Testis (tissue), 2 donors: ENCODE data around the gene TLR8.

ENCODE experiments used
- POLR2A ChIP-seq: fragments of 450-650 bp; IDR thresholded peaks from one replicate; pipeline ENCODE4 v1.6.1; 2017; ENCODE audit warnings: antibody characterized with exemption, mild to moderate bottlenecking, moderate library complexity
- TF ChIP-seq, protein P1 (sequence below), 3 experiments: fragments of 450-650 bp in 2 of 3; fragments of 200-600 bp in 1 of 3; sonication (generic) in 1 of 3; IDR thresholded peaks; one replicate each; pipeline ENCODE4 v1.5.1; 2016 to 2019; ENCODE audit warnings: antibody characterized with exemption in 3 of 3, mild to moderate bottlenecking in 2 of 3, moderate library complexity in 1 of 3

DNA sequence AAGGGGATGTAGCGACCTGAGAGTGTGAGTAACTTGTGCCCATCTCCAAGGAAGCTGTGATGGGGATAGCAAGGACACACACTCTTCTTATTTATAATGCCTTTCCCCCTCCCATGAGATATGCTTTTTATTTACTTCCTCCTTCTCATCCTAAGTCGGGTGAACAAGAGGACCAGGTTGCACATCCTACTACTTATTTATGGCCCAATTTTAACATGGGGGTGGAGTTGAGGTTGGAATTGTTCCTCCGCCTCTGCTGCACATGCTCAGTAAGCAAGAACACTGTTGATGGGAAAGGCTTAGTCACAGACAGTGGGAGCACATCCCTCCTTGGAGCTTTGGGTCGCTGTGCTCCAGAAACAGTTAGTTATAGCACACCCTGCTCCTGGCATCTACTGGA lies 15.2 kb upstream of the TLR8 start:
- TF ChIP-seq, protein P1, sequence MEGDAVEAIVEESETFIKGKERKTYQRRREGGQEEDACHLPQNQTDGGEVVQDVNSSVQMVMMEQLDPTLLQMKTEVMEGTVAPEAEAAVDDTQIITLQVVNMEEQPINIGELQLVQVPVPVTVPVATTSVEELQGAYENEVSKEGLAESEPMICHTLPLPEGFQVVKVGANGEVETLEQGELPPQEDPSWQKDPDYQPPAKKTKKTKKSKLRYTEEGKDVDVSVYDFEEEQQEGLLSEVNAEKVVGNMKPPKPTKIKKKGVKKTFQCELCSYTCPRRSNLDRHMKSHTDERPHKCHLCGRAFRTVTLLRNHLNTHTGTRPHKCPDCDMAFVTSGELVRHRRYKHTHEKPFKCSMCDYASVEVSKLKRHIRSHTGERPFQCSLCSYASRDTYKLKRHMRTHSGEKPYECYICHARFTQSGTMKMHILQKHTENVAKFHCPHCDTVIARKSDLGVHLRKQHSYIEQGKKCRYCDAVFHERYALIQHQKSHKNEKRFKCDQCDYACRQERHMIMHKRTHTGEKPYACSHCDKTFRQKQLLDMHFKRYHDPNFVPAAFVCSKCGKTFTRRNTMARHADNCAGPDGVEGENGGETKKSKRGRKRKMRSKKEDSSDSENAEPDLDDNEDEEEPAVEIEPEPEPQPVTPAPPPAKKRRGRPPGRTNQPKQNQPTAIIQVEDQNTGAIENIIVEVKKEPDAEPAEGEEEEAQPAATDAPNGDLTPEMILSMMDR (IDR thresholded peaks at IDR 0.05): no peak
- TF ChIP-seq POLR2A: no peak
